HEK293 (cell line): Measurements from ENCODE around the gene SPINDOC.

Experiments used
- CTCF ChIA-PET: fragments of 350-600 bp; formaldehyde crosslinking; extraction: SDS; loops from one replicate; lab custom pipeline; 2021; ENCODE audit warnings: antibody characterized with exemption; lab: Yijun Ruan, JAX
- POLR2A ChIA-PET: fragments of 300-600 bp; formaldehyde crosslinking; extraction: SDS; loops from one replicate; lab custom pipeline; 2020; ENCODE audit warnings: antibody characterized with exemption, inconsistent platforms; lab: Yijun Ruan, JAX
- H3K27ac ChIP-seq: fragments of 200-500 bp; sonication (Bioruptor generic); 2 replicates; pipeline ENCODE4 v1.5.1; 2014; ENCODE audit warnings: low read depth, low read length, control low read depth, inconsistent platforms; ENCODE audit errors: extremely low read depth
- H3K36me3 ChIP-seq, 2 experiments: fragments of 200-500 bp in 1 of 2; sonication (Bioruptor generic) in 1 of 2; 1 replicate in 1 of 2; 2 replicates in 1 of 2; pipeline ENCODE4 v1.5.1; 2014 to 2017; ENCODE audit warnings: inconsistent platforms in 2 of 2, low read length in 2 of 2; ENCODE audit not compliant: control insufficient read depth in 2 of 2, insufficient read depth in 1 of 2
- H3K4me1 ChIP-seq: fragments of 200-500 bp; sonication (Bioruptor generic); 2 replicates; pipeline ENCODE4 v1.5.1; 2014; ENCODE audit warnings: mild to moderate bottlenecking, low read length, inconsistent platforms; ENCODE audit not compliant: control insufficient read depth, insufficient read depth
- H3K4me3 ChIP-seq: 2 replicates; pipeline ENCODE4 v1.5.1; 2011; ENCODE audit warnings: low read depth, mild to moderate bottlenecking, control low read depth, low read length, moderate library complexity
- H3K9me3 ChIP-seq: fragments of 200-500 bp; sonication (Bioruptor generic); 2 replicates; pipeline ENCODE4 v1.5.1; 2014; ENCODE audit warnings: low read depth, low read length, inconsistent platforms; ENCODE audit not compliant: control insufficient read depth, insufficient read depth
- BCL11A ChIP-seq: fragments of 450-650 bp; formaldehyde crosslinking; IDR thresholded peaks from 2 replicates; pipeline ENCODE4 v1.5.1; 2016; ENCODE audit warnings: low read depth, missing biosample characterization, missing genetic modification characterization
- KLF1 ChIP-seq: fragments of 450-650 bp; formaldehyde crosslinking; IDR thresholded peaks from 2 replicates; pipeline ENCODE4 v1.5.1; 2016; ENCODE audit warnings: missing biosample characterization, missing genetic modification characterization
- KLF10 ChIP-seq: fragments of 450-650 bp; IDR thresholded peaks from 2 replicates; pipeline ENCODE4 v1.5.1; 2018; ENCODE audit warnings: missing biosample characterization, mild to moderate bottlenecking, missing genetic modification characterization
- MYNN ChIP-seq: fragments of 450-650 bp; formaldehyde crosslinking; IDR thresholded peaks from 2 replicates; pipeline ENCODE4 v1.5.1; 2016; ENCODE audit warnings: missing biosample characterization, missing genetic modification characterization, borderline replicate concordance
- ZBTB8A ChIP-seq: fragments of 450-650 bp; formaldehyde crosslinking; IDR thresholded peaks from 2 replicates; pipeline ENCODE4 v1.5.1; 2016; ENCODE audit warnings: missing biosample characterization, missing genetic modification characterization
- ZFHX2 ChIP-seq: fragments of 450-650 bp; formaldehyde crosslinking; conservative IDR thresholded peaks from 2 replicates; pipeline ENCODE4 v1.5.1; 2016; ENCODE audit warnings: missing biosample characterization, missing genetic modification characterization
- ZNF366 ChIP-seq: fragments of 450-650 bp; formaldehyde crosslinking; conservative IDR thresholded peaks from 2 replicates; pipeline ENCODE4 v1.5.1; 2016; ENCODE audit warnings: missing biosample characterization, missing genetic modification characterization
- ZNF473 ChIP-seq: fragments of 450-650 bp; formaldehyde crosslinking; IDR thresholded peaks from 2 replicates; pipeline ENCODE4 v1.5.1; 2017; ENCODE audit warnings: missing biosample characterization, missing genetic modification characterization
- ZNF596 ChIP-seq: fragments of 450-650 bp; IDR thresholded peaks from 2 replicates; pipeline ENCODE4 v1.5.0; 2018; ENCODE audit warnings: missing biosample characterization, mild to moderate bottlenecking, missing genetic modification characterization, moderate library complexity
- TF ChIP-seq, protein P1 (sequence below): fragments of 450-650 bp; formaldehyde crosslinking; IDR thresholded peaks from 2 replicates; pipeline ENCODE4 v1.5.1; 2016; ENCODE audit warnings: missing biosample characterization, missing genetic modification characterization
- TF ChIP-seq, protein P2 (sequence below): fragments of 450-650 bp; formaldehyde crosslinking; IDR thresholded peaks from 2 replicates; pipeline ENCODE4 v1.5.1; 2017; ENCODE audit warnings: missing biosample characterization, mild to moderate bottlenecking, missing genetic modification characterization, moderate library complexity
- TF ChIP-seq, protein P3 (sequence below): fragments of 450-650 bp; formaldehyde crosslinking; IDR thresholded peaks from 2 replicates; pipeline ENCODE4 v1.5.1; 2016; ENCODE audit warnings: missing biosample characterization, missing genetic modification characterization
- TF ChIP-seq, protein P4 (sequence below): fragments of 450-650 bp; IDR thresholded peaks from 2 replicates; pipeline ENCODE4 v1.5.1; 2018; ENCODE audit warnings: missing biosample characterization, missing genetic modification characterization
- TF ChIP-seq, protein P5 (sequence below): IDR thresholded peaks from 2 replicates; pipeline ENCODE4 v1.6.1; 2011; ENCODE audit warnings: mild to moderate bottlenecking, low read depth, low read length, borderline replicate concordance
- TF ChIP-seq, protein P6 (sequence below): fragments of 450-650 bp; formaldehyde crosslinking; IDR thresholded peaks from 2 replicates; pipeline ENCODE4 v1.5.1; 2016; ENCODE audit warnings: missing biosample characterization, missing genetic modification characterization, low read depth
- TF ChIP-seq, protein P7 (sequence below): fragments of 450-650 bp; formaldehyde crosslinking; IDR thresholded peaks from 2 replicates; pipeline ENCODE4 v1.5.1; 2016; ENCODE audit warnings: missing biosample characterization, missing genetic modification characterization

The SPINDOC gene

DNA sequence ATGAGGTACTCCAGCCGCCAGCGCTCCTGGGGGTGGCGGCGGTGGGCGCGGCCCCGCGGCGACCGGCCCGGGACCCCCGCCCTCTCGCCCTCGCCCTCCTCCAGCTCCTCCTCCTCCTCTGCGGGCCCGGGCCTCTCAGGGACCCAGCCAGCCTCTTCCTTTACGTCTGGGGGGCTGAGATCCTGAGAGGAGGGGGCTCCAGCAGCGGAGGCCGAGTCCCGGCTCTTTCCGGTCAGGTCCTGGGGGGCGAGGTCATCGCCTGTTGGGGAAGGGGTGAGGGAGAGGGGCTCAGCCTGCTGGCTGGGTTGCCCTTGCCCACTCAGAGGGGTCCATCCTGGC is 48.9 kb upstream of the SPINDOC start (continued):
- TF ChIP-seq, protein P1, sequence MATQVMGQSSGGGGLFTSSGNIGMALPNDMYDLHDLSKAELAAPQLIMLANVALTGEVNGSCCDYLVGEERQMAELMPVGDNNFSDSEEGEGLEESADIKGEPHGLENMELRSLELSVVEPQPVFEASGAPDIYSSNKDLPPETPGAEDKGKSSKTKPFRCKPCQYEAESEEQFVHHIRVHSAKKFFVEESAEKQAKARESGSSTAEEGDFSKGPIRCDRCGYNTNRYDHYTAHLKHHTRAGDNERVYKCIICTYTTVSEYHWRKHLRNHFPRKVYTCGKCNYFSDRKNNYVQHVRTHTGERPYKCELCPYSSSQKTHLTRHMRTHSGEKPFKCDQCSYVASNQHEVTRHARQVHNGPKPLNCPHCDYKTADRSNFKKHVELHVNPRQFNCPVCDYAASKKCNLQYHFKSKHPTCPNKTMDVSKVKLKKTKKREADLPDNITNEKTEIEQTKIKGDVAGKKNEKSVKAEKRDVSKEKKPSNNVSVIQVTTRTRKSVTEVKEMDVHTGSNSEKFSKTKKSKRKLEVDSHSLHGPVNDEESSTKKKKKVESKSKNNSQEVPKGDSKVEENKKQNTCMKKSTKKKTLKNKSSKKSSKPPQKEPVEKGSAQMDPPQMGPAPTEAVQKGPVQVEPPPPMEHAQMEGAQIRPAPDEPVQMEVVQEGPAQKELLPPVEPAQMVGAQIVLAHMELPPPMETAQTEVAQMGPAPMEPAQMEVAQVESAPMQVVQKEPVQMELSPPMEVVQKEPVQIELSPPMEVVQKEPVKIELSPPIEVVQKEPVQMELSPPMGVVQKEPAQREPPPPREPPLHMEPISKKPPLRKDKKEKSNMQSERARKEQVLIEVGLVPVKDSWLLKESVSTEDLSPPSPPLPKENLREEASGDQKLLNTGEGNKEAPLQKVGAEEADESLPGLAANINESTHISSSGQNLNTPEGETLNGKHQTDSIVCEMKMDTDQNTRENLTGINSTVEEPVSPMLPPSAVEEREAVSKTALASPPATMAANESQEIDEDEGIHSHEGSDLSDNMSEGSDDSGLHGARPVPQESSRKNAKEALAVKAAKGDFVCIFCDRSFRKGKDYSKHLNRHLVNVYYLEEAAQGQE (tag by site-specific recombination): no peak
- TF ChIP-seq, protein P2, sequence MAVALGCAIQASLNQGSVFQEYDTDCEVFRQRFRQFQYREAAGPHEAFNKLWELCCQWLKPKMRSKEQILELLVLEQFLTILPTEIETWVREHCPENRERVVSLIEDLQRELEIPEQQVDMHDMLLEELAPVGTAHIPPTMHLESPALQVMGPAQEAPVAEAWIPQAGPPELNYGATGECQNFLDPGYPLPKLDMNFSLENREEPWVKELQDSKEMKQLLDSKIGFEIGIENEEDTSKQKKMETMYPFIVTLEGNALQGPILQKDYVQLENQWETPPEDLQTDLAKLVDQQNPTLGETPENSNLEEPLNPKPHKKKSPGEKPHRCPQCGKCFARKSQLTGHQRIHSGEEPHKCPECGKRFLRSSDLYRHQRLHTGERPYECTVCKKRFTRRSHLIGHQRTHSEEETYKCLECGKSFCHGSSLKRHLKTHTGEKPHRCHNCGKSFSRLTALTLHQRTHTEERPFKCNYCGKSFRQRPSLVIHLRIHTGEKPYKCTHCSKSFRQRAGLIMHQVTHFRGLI (tag by site-specific recombination): no peak
- TF ChIP-seq, protein P3, sequence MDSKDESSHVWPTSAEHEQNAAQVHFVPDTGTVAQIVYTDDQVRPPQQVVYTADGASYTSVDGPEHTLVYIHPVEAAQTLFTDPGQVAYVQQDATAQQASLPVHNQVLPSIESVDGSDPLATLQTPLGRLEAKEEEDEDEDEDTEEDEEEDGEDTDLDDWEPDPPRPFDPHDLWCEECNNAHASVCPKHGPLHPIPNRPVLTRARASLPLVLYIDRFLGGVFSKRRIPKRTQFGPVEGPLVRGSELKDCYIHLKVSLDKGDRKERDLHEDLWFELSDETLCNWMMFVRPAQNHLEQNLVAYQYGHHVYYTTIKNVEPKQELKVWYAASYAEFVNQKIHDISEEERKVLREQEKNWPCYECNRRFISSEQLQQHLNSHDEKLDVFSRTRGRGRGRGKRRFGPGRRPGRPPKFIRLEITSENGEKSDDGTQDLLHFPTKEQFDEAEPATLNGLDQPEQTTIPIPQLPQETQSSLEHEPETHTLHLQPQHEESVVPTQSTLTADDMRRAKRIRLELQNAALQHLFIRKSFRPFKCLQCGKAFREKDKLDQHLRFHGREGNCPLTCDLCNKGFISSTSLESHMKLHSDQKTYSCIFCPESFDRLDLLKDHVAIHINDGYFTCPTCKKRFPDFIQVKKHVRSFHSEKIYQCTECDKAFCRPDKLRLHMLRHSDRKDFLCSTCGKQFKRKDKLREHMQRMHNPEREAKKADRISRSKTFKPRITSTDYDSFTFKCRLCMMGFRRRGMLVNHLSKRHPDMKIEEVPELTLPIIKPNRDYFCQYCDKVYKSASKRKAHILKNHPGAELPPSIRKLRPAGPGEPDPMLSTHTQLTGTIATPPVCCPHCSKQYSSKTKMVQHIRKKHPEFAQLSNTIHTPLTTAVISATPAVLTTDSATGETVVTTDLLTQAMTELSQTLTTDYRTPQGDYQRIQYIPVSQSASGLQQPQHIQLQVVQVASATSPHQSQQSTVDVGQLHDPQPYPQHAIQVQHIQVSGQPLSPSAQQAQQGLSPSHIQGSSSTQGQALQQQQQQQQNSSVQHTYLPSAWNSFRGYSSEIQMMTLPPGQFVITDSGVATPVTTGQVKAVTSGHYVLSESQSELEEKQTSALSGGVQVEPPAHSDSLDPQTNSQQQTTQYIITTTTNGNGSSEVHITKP (tag by site-specific recombination): no peak

DNA sequence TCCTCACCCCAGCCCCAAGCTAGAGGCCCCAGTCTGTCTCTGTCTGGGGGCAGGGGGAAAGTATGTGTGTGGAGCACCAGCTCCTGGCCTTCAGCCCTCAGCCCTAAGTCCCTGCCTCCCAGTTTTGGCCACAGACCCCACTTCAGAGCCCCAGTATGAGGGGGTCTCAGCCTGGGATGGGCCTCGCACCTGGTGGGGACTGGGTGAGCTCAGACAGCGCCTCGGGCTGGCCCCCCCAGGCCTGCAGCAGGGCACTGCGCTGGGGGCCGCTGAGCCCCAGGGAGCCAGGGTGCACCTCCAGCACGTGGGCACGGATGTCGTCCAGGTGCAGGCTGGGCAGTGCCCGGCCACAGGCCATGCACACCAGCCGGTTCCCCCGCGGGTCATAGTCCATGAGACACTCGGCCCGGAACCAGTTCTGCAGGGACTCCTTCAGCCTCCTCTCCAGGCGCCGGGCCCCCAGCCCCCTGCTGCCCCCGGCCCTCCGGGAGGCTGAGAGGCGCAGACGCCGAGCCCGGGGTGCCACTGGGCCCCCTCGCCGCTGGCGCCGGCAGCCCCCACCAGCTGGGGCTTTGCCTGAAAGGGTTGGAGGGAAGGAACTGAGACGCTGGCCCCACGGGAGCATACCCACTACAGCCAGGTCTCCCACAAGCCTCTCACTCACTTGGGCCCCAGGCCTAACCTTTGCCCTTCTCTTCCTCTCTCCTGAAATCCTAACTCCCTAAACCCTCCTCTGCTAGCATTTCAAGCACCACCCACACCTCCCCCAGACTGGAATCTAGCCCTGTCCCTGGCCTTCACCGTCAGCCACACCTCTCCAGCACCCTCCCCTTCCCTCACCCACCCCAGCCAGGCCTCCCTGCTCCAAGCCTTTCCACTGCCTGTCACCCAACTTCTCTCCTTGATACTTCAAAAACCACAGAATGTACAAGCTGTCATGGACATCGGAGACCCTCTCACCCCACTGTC is 48.3 kb upstream of the SPINDOC start:
- H3K4me3 ChIP-seq: no peak overlapping the region
- TF ChIP-seq KLF1 (tag by site-specific recombination) (peak; percentile 33; the same call in 1 of the 2 replicates), KLF10 (tag by site-specific recombination) (no peak), ZBTB8A (no peak), ZFHX2 (tag by site-specific recombination) (peak; percentile 92), ZNF473 (tag by site-specific recombination) (no peak), MYNN (tag by site-specific recombination) (no peak), ZNF596 (no peak), BCL11A (tag by site-specific recombination) (no peak), ZNF366 (no peak)
- TF ChIP-seq, protein P4, sequence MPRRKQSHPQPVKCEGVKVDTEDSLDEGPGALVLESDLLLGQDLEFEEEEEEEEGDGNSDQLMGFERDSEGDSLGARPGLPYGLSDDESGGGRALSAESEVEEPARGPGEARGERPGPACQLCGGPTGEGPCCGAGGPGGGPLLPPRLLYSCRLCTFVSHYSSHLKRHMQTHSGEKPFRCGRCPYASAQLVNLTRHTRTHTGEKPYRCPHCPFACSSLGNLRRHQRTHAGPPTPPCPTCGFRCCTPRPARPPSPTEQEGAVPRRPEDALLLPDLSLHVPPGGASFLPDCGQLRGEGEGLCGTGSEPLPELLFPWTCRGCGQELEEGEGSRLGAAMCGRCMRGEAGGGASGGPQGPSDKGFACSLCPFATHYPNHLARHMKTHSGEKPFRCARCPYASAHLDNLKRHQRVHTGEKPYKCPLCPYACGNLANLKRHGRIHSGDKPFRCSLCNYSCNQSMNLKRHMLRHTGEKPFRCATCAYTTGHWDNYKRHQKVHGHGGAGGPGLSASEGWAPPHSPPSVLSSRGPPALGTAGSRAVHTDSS: no peak
- TF ChIP-seq, protein P5, sequence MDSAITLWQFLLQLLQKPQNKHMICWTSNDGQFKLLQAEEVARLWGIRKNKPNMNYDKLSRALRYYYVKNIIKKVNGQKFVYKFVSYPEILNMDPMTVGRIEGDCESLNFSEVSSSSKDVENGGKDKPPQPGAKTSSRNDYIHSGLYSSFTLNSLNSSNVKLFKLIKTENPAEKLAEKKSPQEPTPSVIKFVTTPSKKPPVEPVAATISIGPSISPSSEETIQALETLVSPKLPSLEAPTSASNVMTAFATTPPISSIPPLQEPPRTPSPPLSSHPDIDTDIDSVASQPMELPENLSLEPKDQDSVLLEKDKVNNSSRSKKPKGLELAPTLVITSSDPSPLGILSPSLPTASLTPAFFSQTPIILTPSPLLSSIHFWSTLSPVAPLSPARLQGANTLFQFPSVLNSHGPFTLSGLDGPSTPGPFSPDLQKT: no peak
- TF ChIP-seq, protein P2 (tag by site-specific recombination): no peak
- TF ChIP-seq, protein P6, sequence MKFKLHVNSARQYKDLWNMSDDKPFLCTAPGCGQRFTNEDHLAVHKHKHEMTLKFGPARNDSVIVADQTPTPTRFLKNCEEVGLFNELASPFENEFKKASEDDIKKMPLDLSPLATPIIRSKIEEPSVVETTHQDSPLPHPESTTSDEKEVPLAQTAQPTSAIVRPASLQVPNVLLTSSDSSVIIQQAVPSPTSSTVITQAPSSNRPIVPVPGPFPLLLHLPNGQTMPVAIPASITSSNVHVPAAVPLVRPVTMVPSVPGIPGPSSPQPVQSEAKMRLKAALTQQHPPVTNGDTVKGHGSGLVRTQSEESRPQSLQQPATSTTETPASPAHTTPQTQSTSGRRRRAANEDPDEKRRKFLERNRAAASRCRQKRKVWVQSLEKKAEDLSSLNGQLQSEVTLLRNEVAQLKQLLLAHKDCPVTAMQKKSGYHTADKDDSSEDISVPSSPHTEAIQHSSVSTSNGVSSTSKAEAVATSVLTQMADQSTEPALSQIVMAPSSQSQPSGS: no peak
- TF ChIP-seq, protein P7, sequence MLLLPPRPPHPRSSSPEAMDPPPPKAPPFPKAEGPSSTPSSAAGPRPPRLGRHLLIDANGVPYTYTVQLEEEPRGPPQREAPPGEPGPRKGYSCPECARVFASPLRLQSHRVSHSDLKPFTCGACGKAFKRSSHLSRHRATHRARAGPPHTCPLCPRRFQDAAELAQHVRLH (tag by site-specific recombination): no peak

More for the DNA sequence above, 48.3 kb upstream of the SPINDOC start:
- no peaks in the 10 kb centered on the region for H3K9me3 ChIP-seq
- ChIA-PET CTCF (interaction anchor here (0.7 kb wide), 1 partner anchor 106 kb away, joined by 4 read pairs; no protein-coding TSS in a partner anchor), POLR2A (interaction anchor here (1.1 kb wide), 1 partner anchor 49 kb away, joined by 3 read pairs; no protein-coding TSS in a partner anchor)
- no peak overlapping the region for H3K27ac ChIP-seq
- peaks cover 0 to 43% of the 10 kb centered on the region in 2 experiments; a peak in 1 of 3 replicates for H3K36me3 ChIP-seq
- no peaks in the 10 kb centered on the region for H3K4me1 ChIP-seq
